SU-DHL-6 (cell line): ENCODE data around the gene COX7A1.

Source experiments
- H2AFZ ChIP-seq: fragments of 200-600 bp; sonication (generic); 2 replicates; pipeline ENCODE4 v1.6.1; 2014; ENCODE audit warnings: low read depth, mild to moderate bottlenecking, moderate library complexity, mixed read lengths, antibody characterized with exemption, low read length; ENCODE audit not compliant: severe bottlenecking
- H3F3A ChIP-seq: fragments of 200-600 bp; shearing (Covaris generic); 2 replicates; pipeline ENCODE4 v1.6.0; 2016; ENCODE audit warnings: antibody characterized with exemption, mild to moderate bottlenecking; ENCODE audit not compliant: insufficient read depth
- H3K27ac ChIP-seq: fragments of 200-600 bp; sonication (generic); 2 replicates; pipeline ENCODE4 v1.5.1; 2016; ENCODE audit warnings: low read depth, mild to moderate bottlenecking, low read length, moderate library complexity, mixed read lengths
- H3K27me3 ChIP-seq: fragments of 200-600 bp; sonication (generic), shearing (Covaris generic); 2 replicates; pipeline ENCODE4 v1.6.0; 2014; ENCODE audit warnings: mild to moderate bottlenecking, low read length
- H3K36me3 ChIP-seq: fragments of 200-600 bp; sonication (generic); 2 replicates; pipeline ENCODE4 v1.6.1; 2014; ENCODE audit warnings: mild to moderate bottlenecking, low read length, mixed read lengths
- H3K4me2 ChIP-seq: fragments of 300-600, 200-600 bp; shearing (Covaris generic), sonication (generic); 2 replicates; pipeline ENCODE4 v1.6.0; 2014; ENCODE audit warnings: low read length, low read depth, mild to moderate bottlenecking; ENCODE audit not compliant: poor library complexity, severe bottlenecking
- H3K4me3 ChIP-seq: fragments of 200-600 bp; sonication (generic); 2 replicates; pipeline ENCODE4 v1.5.1; 2014; ENCODE audit warnings: antibody characterized with exemption, low read length, mild to moderate bottlenecking, mixed read lengths; ENCODE audit not compliant: insufficient read depth, poor library complexity, severe bottlenecking
- H3K79me2 ChIP-seq: fragments of 200-600 bp; sonication (generic); 2 replicates; pipeline ENCODE4 v1.6.1; 2014; ENCODE audit warnings: mild to moderate bottlenecking, low read length, moderate library complexity; ENCODE audit not compliant: insufficient read depth
- H3K9ac ChIP-seq: fragments of 200-600 bp; sonication (generic); 2 replicates; pipeline ENCODE4 v1.7.0; 2014; ENCODE audit warnings: mild to moderate bottlenecking, low read length
- H3K9me2 ChIP-seq: fragments of 200-600 bp; sonication (generic); replicated peaks from 2 replicates; pipeline ENCODE4 v1.6.1; 2014; ENCODE audit warnings: low read length; ENCODE audit not compliant: insufficient read depth
- H3K9me3 ChIP-seq: fragments of 200-600 bp; sonication (generic); 2 replicates; pipeline ENCODE4 v1.6.1; 2014; ENCODE audit warnings: low read length, mixed read lengths; ENCODE audit not compliant: insufficient read depth
- H4K20me1 ChIP-seq: fragments of 200-600 bp; sonication (generic); 2 replicates; pipeline ENCODE4 v1.6.1; 2014; ENCODE audit warnings: low read depth, mild to moderate bottlenecking, antibody characterized with exemption, low read length, moderate library complexity, mixed read lengths
- CTCF ChIP-seq: fragments of 200-600 bp; sonication (generic); IDR thresholded peaks from one replicate; pipeline ENCODE4 v1.5.1; 2017; ENCODE audit warnings: antibody characterized with exemption, mild to moderate bottlenecking, low read length, moderate library complexity; ENCODE audit not compliant: insufficient read depth, poor library complexity, severe bottlenecking
- EZH2phosphoT487 ChIP-seq: fragments of 200-600 bp; sonication (generic), shearing (Covaris generic); conservative IDR thresholded peaks from 2 replicates; pipeline ENCODE4 v1.6.1; 2018; ENCODE audit warnings: mild to moderate bottlenecking, antibody characterized with exemption, low read length, moderate library complexity, mixed read lengths

Gene COX7A1

DNA sequence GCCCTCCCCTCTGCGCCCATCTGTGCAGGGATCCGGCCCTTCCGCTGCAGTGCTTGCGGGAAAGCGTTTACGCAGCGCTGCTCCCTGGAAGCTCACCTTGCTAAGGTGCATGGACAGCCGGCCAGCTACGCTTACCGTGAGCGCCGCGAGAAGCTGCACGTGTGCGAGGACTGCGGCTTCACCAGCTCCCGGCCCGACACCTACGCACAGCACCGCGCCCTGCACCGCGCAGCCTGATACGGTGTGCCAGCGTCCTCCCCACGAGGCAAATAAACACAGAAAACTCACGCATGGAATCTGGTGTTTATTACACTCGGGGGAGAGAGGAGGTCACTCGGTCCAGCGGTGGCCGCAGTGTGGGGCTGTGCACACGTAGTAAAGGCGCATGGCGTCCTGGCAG lies 38.8 kb downstream of the COX7A1 start:
- no peak overlapping the region for H3K27ac ChIP-seq

DNA sequence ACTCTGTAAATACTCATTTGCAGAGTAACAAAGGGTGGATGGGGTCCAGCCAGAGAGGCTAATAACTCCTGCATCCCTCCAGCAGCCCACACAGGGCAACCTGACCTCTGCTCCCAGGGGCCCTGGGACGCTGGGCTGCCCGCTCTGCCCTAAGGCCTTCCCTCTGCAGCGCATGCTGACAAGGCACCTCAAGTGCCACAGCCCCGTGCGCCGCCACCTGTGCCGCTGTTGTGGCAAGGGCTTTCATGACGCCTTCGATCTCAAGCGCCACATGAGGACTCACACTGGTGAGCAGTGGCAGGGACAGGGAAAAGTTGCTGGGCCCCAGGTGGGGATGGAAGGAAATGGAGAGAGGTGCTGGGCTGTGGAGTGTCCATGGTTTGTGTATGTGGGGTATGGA lies 39.6 kb downstream of the COX7A1 start:
- Histone ChIP-seq H3K9me2 (no peaks in the 10 kb centered on the region), H3K4me2 (no peak overlapping the region), H3K9ac (no peak overlapping the region), H3K36me3 (no peaks in the 10 kb centered on the region), H3K4me3 (no peak overlapping the region), H3K79me2 (peaks cover 17% of the 10 kb centered on the region), H3K27me3 (no peaks in the 10 kb centered on the region), H4K20me1 (no peaks in the 10 kb centered on the region), H2AFZ (no peak overlapping the region), H3F3A (0 out of 2 replicates have a peak, but pooled peaks cover 2% of the 10 kb centered on the region), H3K27ac (no peak overlapping the region), H3K9me3 (no peaks in the 10 kb centered on the region)
- TF ChIP-seq CTCF = no peak
- TF ChIP-seq EZH2phosphoT487 = no peak

More for the DNA sequence above, 38.8 kb downstream of the COX7A1 start:
- no peak for TF ChIP-seq CTCF
- TF ChIP-seq EZH2phosphoT487 = no peak
- H3K27me3 ChIP-seq = no peaks in the 10 kb centered on the region
- no peaks in the 10 kb centered on the region for H3K36me3 ChIP-seq
- H3K4me2 ChIP-seq = peak overlapping the region; percentile 76
- H3K4me3 ChIP-seq = peak overlapping the region; percentile 95
- no peaks in the 10 kb centered on the region for H3K9me2 ChIP-seq
- H3K9ac ChIP-seq = peak overlapping the region; percentile 88; the same call in 1 of the 2 replicates
- peaks cover 20% of the 10 kb centered on the region for H3K79me2 ChIP-seq
- H2AFZ ChIP-seq = no peak overlapping the region
- 0 out of 2 replicates have a peak, but pooled peaks cover 2% of the 10 kb centered on the region for H3F3A ChIP-seq
- no peaks in the 10 kb centered on the region for H3K9me3 ChIP-seq
- no peaks in the 10 kb centered on the region for H4K20me1 ChIP-seq

DNA sequence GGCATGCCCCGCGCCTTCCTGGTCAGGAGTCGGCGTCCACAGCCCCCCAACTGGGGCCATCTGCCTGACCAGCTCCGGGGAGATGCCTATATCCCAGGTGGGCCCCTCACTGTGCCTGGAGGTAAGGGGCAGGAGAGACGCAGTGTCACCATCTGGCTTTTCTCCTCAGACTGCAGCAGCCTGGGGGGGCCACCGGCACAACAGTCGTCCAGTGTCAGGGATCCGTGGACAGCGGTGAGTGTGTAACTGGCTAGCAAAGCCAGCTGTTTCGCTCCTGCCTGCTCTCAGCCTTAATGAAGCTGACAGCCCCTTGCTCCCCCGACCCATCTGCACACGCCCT lies 41.1 kb downstream of the COX7A1 start:
- Histone ChIP-seq H3K79me2 (peaks cover 14% of the 10 kb centered on the region), H3K27ac (no peak overlapping the region), H3K4me2 (no peak overlapping the region), H3K27me3 (no peaks in the 10 kb centered on the region), H3K9ac (no peak overlapping the region), H3F3A (0 out of 2 replicates have a peak, but pooled peaks cover 2% of the 10 kb centered on the region), H3K9me3 (no peaks in the 10 kb centered on the region), H4K20me1 (no peaks in the 10 kb centered on the region), H3K36me3 (no peaks in the 10 kb centered on the region), H3K4me3 (no peak overlapping the region), H3K9me2 (no peaks in the 10 kb centered on the region), H2AFZ (no peak overlapping the region)
- TF ChIP-seq CTCF (no peak), EZH2phosphoT487 (no peak)
